Astrocyte (in vitro differentiated cells and primary cell): Measurements from ENCODE around the gene PPP2R5A.

Experiments
- CTCF ChIP-seq: IDR thresholded peaks from 2 replicates; pipeline ENCODE4 v1.5.1; 2011; ENCODE audit warnings: low read depth, mild to moderate bottlenecking, inconsistent platforms, low read length, moderate library complexity; ENCODE audit not compliant: insufficient read depth
- EZH2 ChIP-seq: IDR thresholded peaks from 2 replicates; pipeline ENCODE4 v1.6.1; 2012; ENCODE audit warnings: mild to moderate bottlenecking, low read length, inconsistent platforms; ENCODE audit not compliant: insufficient read depth

- peak; percentile 19 for TF ChIP-seq CTCF
- no peak for TF ChIP-seq EZH2
Measured at GRCh38 chr1:212293579-212293978, 8.4 kb downstream of the PPP2R5A start.
